ENCODE measurements around the gene MRPL53.
"Not testable (repeated sequence)": the region's sequence is repeated elsewhere in the genome, so short reads cannot be mapped to it uniquely, and the experiment has no call there.

Gene MRPL53

DNA sequence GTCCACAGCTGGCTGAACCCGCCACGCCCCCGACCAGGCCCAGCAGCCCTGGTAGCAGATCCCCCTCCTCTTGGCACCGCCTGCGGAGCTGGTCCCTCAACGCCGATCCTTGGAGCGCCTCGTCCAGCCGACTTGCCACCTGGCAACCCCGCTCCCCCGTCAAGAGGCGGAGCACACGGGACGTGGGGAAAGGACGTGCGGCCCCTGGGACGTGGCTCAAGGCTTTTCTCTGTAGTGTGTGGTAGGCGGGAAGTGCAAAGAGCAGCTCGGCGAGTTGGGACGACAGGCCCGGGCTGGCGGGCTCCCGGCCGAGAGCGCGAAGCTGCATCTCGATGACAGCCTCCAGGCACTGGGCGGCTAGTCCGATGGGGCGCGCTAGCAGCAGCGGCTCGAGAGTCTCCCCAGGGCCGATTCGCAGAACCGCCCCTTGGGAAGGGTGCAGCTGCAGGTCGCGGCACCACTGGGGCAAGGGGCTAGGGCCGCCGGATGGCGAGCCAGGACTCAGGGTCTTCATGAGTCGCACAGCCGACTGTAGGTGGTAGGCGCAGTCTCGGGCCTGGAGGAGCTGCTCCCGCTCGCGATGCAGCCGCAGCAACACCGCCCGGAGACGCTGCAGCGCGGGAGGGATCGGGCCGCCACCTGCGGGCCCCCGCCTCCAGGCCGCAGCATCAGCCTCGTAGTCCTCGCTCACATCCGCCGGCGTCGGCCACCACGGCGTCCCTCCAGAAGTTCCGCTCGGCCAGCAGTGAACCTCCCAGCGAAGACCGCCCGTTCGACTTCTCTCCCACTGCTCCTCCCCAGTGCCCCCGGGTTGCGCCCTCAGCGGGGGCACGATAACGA, 9.7 kb upstream of the MRPL53 start:
- DNase-seq (ENCODE audit: low read depth) = no peak

DNA sequence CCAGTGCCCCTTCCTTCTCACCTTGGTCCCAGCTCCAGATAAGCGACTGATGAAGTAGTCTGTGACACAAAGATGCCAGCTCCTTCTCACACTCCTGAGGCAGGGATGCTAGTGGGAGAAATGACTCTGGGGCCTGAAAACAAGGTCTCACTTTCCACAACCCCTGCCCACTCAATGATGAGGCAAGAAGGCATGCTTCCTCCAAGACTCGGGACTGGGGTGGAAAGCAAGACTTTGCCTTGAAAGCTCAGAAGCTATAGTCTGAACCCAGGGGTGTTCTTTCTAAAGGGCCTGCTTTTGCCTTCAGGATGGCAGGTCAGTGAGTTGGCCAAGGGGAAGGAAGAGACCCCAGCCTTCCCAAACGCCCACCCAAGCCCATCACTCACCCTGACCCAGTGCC, 9.0 kb upstream of the MRPL53 start:
- DNase-seq (ENCODE audit: low read depth) = no peak

DNA sequence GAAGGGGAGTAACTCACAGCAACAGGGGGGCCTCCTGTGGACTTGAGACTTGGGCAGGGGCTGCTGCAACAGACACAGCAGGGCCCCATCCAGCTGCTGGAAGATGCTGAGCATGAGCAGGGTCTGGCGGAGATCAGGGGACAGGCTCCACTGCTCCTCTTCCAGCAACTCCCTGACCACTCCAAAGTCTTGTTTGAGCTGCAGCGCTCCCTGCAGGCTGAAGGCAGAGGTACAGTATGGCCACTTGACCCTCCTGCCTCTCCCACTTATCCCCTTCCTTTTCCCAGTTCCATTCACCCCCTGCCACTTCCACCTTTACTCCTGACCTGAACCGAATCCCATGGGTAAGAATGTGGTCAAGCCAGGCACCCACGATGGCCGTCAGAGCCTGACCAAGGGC, 2.4 kb upstream of the MRPL53 start:
- DNase-seq (ENCODE audit: low read depth) = no peak

DNA sequence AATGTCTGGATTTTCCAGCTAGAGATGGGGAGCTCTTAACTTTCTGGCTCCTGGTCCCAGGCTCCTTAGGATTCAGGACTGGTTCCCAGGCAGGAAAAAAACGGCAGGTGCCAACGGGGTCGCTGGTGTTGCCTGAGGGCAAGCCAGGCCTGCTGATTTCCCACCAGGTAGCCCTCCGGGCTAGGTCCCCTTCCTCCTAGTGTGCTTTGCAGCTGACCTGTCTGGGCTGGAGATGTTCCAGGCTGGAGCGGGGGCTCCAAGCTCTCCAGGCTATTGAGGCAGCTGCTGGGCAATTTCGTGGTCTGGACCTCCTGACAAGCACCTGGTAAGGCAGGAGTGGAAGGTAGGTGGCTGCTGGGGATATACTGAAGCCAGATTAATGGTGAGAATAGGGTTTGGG, 2.0 kb upstream of the MRPL53 start:
- DNase-seq (ENCODE audit: low read depth) = no peak

DNA sequence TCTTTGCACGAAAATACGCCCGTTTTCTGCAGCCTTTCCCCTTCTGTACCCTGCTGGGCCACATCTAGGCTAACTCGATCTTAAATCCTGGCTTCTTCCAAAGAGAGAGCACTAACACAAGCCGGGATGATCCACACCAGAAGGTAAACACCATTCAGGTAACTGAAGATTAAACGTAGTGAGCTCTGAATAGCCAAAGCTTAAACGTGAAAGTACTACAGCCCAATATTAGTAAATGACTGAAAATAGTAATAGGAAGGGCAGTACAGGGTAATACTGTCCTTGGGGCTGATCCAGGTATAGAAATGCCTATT, 422 bp upstream of the MRPL53 start:
- no peak for DNase-seq (ENCODE audit: low read depth)

DNA sequence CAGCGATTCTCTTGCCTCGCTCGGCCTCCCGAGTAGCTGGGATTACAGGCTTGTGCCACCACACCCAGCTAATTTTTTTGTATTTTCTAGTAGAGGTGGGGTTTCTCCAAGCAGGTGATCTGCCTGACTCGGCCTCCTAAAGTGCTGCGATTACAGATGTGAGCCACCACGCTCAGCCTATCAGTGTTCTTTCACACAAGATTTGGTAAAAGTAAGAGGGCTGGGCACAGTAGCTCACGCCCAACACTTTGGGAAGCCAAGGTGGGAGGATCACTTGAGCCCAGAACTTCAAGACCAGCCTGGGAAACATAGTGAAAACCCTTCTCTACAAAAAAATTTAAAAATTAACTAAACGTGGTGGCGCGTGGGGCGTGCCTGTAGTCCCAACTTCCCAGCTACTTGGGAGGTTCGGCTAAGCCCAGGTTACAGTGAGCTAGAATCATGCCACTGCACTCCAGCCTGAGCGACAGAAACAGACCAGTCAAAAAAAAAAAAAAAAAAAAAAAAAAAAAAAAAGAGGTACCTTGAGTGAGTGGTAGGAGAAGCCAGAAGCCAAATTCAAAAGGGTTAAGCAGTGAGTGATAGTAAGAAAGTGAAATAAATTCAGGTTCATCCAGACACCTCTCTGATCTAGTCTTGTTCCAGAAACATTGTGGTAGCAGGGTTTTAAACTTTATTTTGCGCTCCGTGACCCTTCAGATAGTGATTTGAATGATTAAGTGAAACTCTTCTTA, 981 bp downstream of the MRPL53 start:
- no peak for DNase-seq (ENCODE audit: low read depth)

DNA sequence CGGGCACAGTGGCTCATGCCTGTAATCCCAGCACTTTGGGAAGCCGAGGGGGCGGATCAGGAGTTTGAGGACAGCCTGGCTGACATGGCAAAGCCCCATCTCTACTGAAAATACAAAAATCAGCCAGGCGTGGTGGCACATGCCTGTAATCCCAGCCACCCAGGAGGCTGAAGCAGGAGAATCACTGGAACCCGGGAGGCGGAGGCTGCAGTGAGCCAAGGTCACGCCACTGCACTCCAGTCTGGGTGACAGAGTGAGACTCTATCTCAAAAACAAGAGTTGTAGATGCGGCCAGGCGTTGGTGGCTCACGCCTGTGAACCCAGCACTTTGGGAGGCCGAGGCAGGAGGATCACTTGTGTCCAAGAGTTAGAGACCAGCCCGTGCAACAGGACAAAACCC, 1.7 kb downstream of the MRPL53 start:
- not testable (repeated sequence) for DNase-seq (ENCODE audit: low read depth)

GRCh38 chr2:74464406-74464805, 8.1 kb downstream of the MRPL53 start:
- DNase-seq (ENCODE audit: low read depth) = no peak

DNA sequence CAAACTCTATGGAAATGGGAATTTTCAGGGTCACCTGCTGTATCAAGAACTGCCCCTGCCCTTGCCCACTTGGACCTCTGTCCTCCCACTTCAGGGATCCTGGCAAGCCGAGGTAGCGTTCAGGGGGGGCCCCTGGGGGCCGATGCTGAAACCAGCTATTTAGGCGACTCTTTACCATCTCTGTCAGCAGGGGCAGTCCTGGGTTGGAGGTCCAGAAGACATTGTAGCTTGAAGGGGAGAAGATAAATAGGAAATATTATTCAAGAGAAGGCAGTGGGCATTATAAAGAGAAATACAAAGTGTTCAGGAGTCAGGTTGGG, 9.7 kb downstream of the MRPL53 start:
- no peak for DNase-seq (ENCODE audit: low read depth)

DNA sequence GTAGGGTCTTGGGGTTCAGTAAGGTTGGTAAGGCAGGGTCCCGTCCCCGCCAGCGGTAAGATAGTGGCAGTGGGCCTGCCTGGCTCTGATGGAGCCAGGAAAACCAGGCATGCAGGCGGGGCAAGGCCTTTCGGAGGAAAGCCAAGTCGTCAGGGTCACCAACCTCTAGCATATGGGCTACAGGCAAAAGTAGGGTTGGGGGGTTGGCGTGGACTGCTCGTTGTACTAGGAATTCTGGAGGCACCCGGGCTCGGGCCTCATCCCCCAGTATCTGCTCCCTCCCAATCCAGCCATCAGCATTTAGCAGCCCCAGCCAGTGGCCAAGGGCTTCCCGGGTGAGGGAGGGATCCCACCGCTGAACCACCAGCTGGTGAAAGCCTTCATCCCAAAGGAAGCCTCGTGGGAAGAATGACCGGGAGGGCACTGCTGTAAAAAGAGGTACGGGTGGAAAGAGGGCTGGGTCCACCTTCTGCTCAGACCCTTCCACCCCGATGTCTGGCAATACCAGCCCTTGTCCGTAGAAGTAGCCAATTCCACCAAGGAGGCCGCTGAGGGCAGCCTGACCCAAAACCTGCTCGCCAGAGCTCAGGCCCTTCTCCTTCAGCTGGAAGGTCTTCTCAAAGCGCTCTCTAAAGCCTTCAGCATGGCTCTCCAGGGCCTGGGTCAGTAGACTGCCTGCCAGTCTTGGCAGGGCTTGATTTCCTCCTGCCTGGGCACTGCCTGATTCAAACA, 10.3 kb downstream of the MRPL53 start:
- no peak for DNase-seq (ENCODE audit: low read depth)

GRCh38 chr2:74461187-74462053, 11.1 kb downstream of the MRPL53 start:
- DNase-seq (ENCODE audit: low read depth) = no peak

DNA sequence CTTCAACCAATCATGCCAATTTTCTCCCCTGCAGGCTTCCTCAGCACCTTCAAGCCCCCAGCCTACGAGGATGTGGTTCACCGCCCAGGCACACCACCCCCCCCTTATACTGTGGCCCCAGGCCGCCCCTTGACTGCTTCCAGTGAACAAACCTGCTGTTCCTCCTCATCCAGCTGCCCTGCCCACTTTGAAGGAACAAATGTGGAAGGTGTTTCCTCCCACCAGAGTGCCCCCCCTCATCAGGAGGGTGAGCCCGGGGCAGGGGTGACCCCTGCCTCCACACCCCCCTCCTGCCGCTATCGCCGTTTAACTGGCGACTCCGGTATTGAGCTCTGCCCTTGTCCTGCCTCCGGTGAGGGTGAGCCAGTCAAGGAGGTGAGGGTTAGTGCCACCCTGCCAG, 12.3 kb downstream of the MRPL53 start:
- DNase-seq (ENCODE audit: low read depth) = not testable (repeated sequence)

GRCh38 chr2:74459503-74460118, 12.9 kb downstream of the MRPL53 start:
- not testable (repeated sequence) for DNase-seq (ENCODE audit: low read depth)

DNA sequence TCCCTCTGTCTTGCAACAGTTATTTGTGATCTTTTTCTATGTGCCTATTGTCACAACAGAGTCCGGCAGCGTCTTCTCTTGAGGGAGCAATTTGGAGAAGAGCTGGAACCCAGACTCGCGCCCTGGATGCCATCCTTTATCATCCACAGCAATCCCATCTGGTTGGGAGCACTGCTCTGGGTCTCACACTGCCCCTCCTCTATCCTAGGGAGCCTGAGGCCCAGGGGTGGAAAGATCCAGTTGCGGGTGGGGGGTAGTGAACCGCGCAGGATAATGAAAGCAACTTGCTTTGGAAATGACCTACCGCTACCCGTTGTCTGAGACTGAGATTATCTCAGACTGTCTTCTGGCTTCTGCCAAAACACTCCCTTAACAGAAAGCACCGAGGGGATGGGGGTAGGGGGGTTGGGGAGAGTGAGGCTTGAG, 13.5 kb downstream of the MRPL53 start:
- no peak for DNase-seq (ENCODE audit: low read depth)

DNA sequence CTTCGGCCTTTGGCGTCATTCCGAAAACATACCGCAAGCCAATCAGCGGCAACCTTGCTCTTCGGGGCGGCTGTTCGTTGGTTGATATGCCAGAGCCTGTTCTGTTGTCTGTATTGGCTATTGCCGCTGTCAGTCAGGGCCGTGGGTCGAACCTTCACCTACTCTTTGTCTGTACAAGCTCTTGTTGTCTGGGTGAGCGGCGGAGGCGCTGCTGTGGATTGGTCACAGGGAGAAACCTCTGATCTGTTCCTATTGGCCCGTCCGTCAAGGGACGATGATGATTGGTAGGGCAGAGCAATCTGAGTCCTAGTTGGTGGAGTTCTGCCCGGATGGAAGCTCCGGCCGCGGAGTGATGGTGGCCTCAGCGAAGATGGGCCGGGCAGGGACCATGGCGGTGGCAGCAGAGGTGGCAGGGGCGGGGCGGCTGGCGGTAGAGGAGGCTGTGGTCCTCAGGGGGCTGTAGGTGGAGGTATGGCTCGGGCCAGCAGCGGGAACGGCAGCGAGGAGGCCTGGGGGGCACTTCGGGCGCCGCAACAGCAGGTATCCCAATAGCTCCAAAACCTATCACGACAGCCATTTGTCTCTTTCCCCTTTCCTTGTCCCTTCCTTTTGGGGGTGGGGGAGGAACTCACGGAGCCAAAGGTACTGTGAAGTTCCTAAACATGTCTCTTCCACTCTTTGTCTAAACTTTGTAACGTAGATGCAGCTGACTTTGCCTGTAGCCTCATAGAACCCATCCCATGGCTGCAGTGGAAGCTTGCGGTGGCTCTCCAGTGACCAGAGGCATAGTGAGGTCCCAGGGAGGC, 14.1 kb downstream of the MRPL53 start, which contains the start of gene WBP1:
TSS of gene WBP1 (plus strand) at position 307 of the 806 bp plus-strand sequence. CDS start at position 472, 165 bp downstream.
- peak; percentile 98 for DNase-seq (ENCODE audit: low read depth)

- peak; percentile 69 for DNase-seq (ENCODE audit: low read depth)
Observed at GRCh38 chr2:74457549-74458131, 14.8 kb downstream of the MRPL53 start.

DNA sequence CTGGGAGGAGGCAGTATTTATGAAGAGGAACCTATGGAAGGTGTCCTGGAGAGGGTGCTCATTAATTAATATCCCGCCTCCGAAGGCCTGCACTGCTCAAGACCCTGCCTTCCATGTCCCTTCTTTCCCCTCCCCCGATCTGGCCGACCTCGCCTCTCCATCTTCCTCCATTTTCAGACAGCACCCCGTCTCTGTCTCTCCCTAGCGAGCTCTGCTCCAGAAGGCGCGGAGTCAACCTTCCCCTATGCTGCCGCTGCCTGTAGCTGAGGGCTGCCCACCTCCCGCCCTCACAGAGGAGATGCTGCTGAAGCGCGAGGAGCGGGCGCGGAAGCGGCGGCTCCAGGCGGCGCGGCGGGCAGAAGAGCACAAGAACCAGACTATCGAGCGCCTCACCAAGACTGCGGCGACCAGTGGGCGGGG, 15.3 kb downstream of the MRPL53 start:
- DNase-seq (ENCODE audit: low read depth) = no peak

DNA sequence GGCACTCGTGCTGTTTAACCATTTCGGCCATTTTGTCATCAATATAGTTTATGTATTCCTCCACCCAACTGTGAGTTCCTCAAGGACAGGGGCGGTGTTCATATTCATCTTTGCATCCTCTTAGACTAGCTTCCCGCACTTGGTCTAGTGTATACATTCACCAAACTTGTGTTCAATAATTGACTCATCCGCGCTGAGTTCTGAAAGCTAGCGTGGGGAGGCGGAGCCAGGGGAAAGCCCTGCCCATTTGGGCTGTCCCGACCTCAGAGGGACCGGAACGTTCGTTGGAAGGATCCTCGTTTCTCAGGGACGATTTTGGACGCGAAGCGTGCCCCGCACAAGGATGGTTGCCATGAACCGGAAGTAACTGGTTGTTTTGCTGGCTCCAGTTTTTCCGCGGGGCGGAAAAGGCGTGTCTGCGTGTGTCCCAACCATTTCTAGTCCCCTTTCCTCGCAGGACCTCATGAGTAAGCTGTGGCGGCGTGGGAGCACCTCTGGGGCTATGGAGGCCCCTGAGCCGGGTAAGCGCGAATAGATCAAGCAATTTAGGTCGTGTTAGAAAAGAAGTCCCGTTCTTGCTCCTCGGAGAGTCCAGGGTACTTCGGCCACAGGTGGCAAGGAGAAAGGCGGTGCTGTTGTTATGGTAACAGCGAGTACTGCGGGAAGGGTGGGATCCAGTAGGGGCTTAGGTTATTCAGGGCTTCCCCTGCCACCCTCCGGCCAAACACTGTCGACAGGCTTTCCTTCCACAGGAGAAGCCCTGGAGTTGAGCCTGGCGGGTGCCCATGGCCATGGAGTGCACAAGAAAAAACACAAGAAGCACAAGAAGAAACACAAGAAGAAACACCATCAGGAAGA, 17.6 kb downstream of the MRPL53 start, which contains the start of gene INO80B:
TSS of gene INO80B (plus strand) at position 434 of the 858 bp plus-strand sequence. CDS start at position 464, 30 bp downstream.
- peak; percentile 97 for DNase-seq (ENCODE audit: low read depth)

DNA sequence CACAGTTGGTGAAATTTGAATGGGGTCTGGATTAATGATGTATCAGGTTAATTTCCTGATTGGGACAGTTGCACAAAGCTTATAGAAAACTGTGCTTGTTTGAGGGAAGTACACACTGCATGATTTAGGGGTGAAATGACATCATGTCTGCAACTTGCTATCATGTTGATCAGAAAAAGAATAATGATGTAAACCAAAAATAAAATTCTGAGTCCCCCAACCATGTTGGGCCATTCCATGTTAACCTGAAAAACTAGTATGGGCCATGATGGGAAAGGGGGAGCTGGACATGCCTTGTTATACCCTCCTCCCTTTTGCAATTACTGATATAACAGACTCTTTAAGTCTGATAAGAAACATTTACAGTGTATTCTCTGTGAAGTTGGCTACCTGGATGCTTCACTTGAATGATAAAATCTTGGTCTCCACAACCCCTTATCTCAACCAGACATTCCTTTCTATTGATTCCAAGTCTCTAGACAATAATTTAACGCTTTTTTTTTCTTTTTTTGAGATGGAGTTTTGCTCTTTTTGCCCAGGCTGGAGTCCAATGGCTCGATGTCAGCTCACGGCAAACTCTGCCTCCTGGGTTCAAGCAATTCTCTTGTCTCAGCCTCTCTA, 21.8 kb downstream of the MRPL53 start:
- DNase-seq (ENCODE audit: low read depth) = no peak

Measured in stimulated activated CD8-positive, alpha-beta memory T cell treated with anti-CD3 and anti-CD28 coated beads, Interleukin-12 subunit alpha, Interleukin-12 subunit beta, amount 100 ng/mL, for 1 hour (primary cell).